Mesenchymal stem cell (in vitro differentiated cells and primary cell): Measurements from ENCODE around the gene MOB3B.

Source experiments
- DNase-seq: peaks from one replicate; pipeline ENCODE4 v3.0.0-alpha.2; 2013
- H2AFZ ChIP-seq: one replicate; pipeline ENCODE4 v1.6.1; 2013; ENCODE audit warnings: low read depth, mild to moderate bottlenecking, control low read depth, inconsistent platforms, low read length, moderate library complexity
- H2AK5ac ChIP-seq: 2 replicates; pipeline ENCODE4 v1.6.1; 2013; ENCODE audit warnings: low read length, moderate library complexity, mild to moderate bottlenecking, inconsistent platforms; ENCODE audit not compliant: severe bottlenecking
- H2BK120ac ChIP-seq: one replicate; pipeline ENCODE4 v1.6.1; 2013; ENCODE audit warnings: low read depth, mild to moderate bottlenecking, inconsistent platforms, low read length, moderate library complexity
- H2BK12ac ChIP-seq, 2 experiments: one replicate each; pipeline ENCODE4 v1.6.1; 2013; ENCODE audit warnings: inconsistent platforms in 2 of 2, low read length in 2 of 2, mild to moderate bottlenecking in 2 of 2, moderate library complexity in 2 of 2, control low read depth in 1 of 2
- H2BK15ac ChIP-seq: one replicate; pipeline ENCODE4 v1.6.1; 2013; ENCODE audit warnings: mild to moderate bottlenecking, low read depth, inconsistent platforms; ENCODE audit not compliant: poor library complexity, severe bottlenecking
- H2BK5ac ChIP-seq: 2 replicates; pipeline ENCODE4 v1.6.1; 2013; ENCODE audit warnings: low read depth, mild to moderate bottlenecking, low read length, control low read depth, inconsistent platforms; ENCODE audit not compliant: poor library complexity, severe bottlenecking
- H3K14ac ChIP-seq, 2 experiments: one replicate each; pipeline ENCODE4 v1.6.1; 2013; ENCODE audit warnings: inconsistent platforms in 2 of 2, low read length in 2 of 2, control low read depth in 1 of 2, mild to moderate bottlenecking in 1 of 2, moderate library complexity in 1 of 2
- H3K18ac ChIP-seq, 2 experiments: one replicate each; pipeline ENCODE4 v1.6.1; 2013; ENCODE audit warnings: inconsistent platforms in 2 of 2, low read length in 2 of 2, control low read depth in 1 of 2, low read depth in 1 of 2, mild to moderate bottlenecking in 1 of 2
- H3K23ac ChIP-seq, 2 experiments: one replicate each; pipeline ENCODE4 v1.6.1; 2013; ENCODE audit warnings: inconsistent platforms in 2 of 2, low read length in 2 of 2, mild to moderate bottlenecking in 2 of 2, moderate library complexity in 2 of 2, control low read depth in 1 of 2
- H3K27ac ChIP-seq: 2 replicates; pipeline ENCODE4 v1.5.1; 2013; ENCODE audit warnings: mild to moderate bottlenecking, moderate library complexity, low read length, control low read depth, inconsistent platforms; ENCODE audit not compliant: poor library complexity, severe bottlenecking
- H3K27me3 ChIP-seq, 2 experiments: 2 replicates each; pipeline versions ENCODE4 v1.6.1 to v1.7.0; 2013; ENCODE audit warnings: low read length in 2 of 2, mild to moderate bottlenecking in 2 of 2, moderate library complexity in 2 of 2, control low read depth in 1 of 2, inconsistent platforms in 1 of 2; ENCODE audit not compliant: control insufficient read depth in 1 of 2, insufficient read depth in 1 of 2
- H3K36me3 ChIP-seq, 2 experiments: 2 replicates each; pipeline versions ENCODE4 v1.6.1 to v1.7.0; 2013; ENCODE audit warnings: low read length in 2 of 2, control low read depth in 1 of 2, inconsistent platforms in 1 of 2, low read depth in 1 of 2, mild to moderate bottlenecking in 1 of 2; ENCODE audit not compliant: insufficient read depth in 2 of 2, control insufficient read depth in 1 of 2
- H3K4ac ChIP-seq, 2 experiments: one replicate each; pipeline ENCODE4 v1.6.1; 2013; ENCODE audit warnings: inconsistent platforms in 2 of 2, low read length in 2 of 2, mild to moderate bottlenecking in 2 of 2, moderate library complexity in 2 of 2, control low read depth in 1 of 2, low read depth in 1 of 2
- H3K4me1 ChIP-seq: 2 replicates; pipeline ENCODE4 v1.6.1; 2013; ENCODE audit warnings: low read depth, low read length, control low read depth; ENCODE audit not compliant: control insufficient read depth, insufficient read depth
- H3K4me2 ChIP-seq: 2 replicates; pipeline ENCODE4 v1.6.1; 2013; ENCODE audit warnings: low read length, mild to moderate bottlenecking, inconsistent platforms; ENCODE audit not compliant: poor library complexity, severe bottlenecking
- H3K4me3 ChIP-seq, 2 experiments: 2 replicates each; pipeline versions ENCODE4 v1.5.1 to v1.7.0; 2013; ENCODE audit warnings: low read length in 2 of 2, mild to moderate bottlenecking in 2 of 2, control low read depth in 1 of 2, low read depth in 1 of 2; ENCODE audit not compliant: insufficient read depth in 1 of 2
- H3K79me1 ChIP-seq: replicated peaks from 2 replicates; pipeline ENCODE4 v1.6.1; 2013; ENCODE audit warnings: mild to moderate bottlenecking, control low read depth, low read length, inconsistent platforms; ENCODE audit not compliant: poor library complexity, severe bottlenecking
- H3K9ac ChIP-seq: 2 replicates; pipeline ENCODE4 v1.7.0; 2013; ENCODE audit warnings: mild to moderate bottlenecking, low read length, moderate library complexity
- H3K9me3 ChIP-seq: 2 replicates; pipeline ENCODE4 v1.7.0; 2013; ENCODE audit warnings: mild to moderate bottlenecking, low read length; ENCODE audit not compliant: control insufficient read depth
- H4K8ac ChIP-seq: one replicate; pipeline ENCODE4 v1.6.1; 2013; ENCODE audit warnings: inconsistent platforms, mild to moderate bottlenecking, low read length, moderate library complexity
- H4K91ac ChIP-seq: one replicate; pipeline ENCODE4 v1.6.1; 2013; ENCODE audit warnings: mild to moderate bottlenecking, low read length, inconsistent platforms
- WGBS: methylation state at CpG from one replicate; pipeline ENCODE4 v1.1.7; 2013; ENCODE audit warnings: mixed read lengths; 5-methylcytosine and 5-hydroxymethylcytosine counted together

MOB3B gene

GRCh38 chr9:27408482-27408881 is 121.1 kb downstream of the MOB3B start:
- H2BK120ac ChIP-seq, result no peak overlapping the region
- no peak overlapping the region for H3K9ac ChIP-seq
- no peak overlapping the region for H4K91ac ChIP-seq
- H3K4me2 ChIP-seq, result no peak overlapping the region
- H2AK5ac ChIP-seq, result peak overlapping the region; percentile 17
- H3K23ac ChIP-seq, result no peak overlapping the region
- no peak overlapping the region for H2BK12ac ChIP-seq
- DNase-seq, result peak; percentile 5
- H3K18ac ChIP-seq, result peak overlapping the region in 1 of 2 experiments; percentile 37
- peaks cover 3% of the 10 kb centered on the region for H3K4me1 ChIP-seq
- H3K14ac ChIP-seq, result no peak overlapping the region
- H3K79me1 ChIP-seq, result no peaks in the 10 kb centered on the region
- H2BK5ac ChIP-seq, result no peak overlapping the region
- H3K4me3 ChIP-seq, result no peak overlapping the region
- no peak overlapping the region for H2BK15ac ChIP-seq
- H3K27me3 ChIP-seq, result no peaks in the 10 kb centered on the region
- no peak overlapping the region for H2AFZ ChIP-seq
- H3K4ac ChIP-seq, result no peak overlapping the region
- WGBS, result 74% methylated on average over 2 of the region's 2 CpGs
- H3K9me3 ChIP-seq, result no peaks in the 10 kb centered on the region
- H4K8ac ChIP-seq, result peak overlapping the region; percentile 29
- H3K27ac ChIP-seq, result no peak overlapping the region
- no peaks in the 10 kb centered on the region for H3K36me3 ChIP-seq

GRCh38 chr9:27408001-27408400 is 121.6 kb downstream of the MOB3B start:
- H2BK12ac ChIP-seq, result no peak overlapping the region
- H3K27ac ChIP-seq, result no peak overlapping the region
- no peak overlapping the region for H2BK120ac ChIP-seq
- H2BK5ac ChIP-seq, result no peak overlapping the region
- no peaks in the 10 kb centered on the region for H3K9me3 ChIP-seq
- no peak overlapping the region for H3K23ac ChIP-seq
- no peak overlapping the region for H3K9ac ChIP-seq
- no peak overlapping the region for H3K18ac ChIP-seq
- H3K27me3 ChIP-seq, result no peaks in the 10 kb centered on the region
- no peaks in the 10 kb centered on the region for H3K36me3 ChIP-seq
- no peak overlapping the region for H3K4me2 ChIP-seq
- H2AFZ ChIP-seq, result no peak overlapping the region
- 40% methylated on average over 5 of the region's 5 CpGs for WGBS
- no peak overlapping the region for H4K8ac ChIP-seq
- no peak overlapping the region for H2BK15ac ChIP-seq
- DNase-seq, result peak; percentile 46
- no peak overlapping the region for H3K4me3 ChIP-seq
- no peak overlapping the region for H4K91ac ChIP-seq
- no peaks in the 10 kb centered on the region for H3K79me1 ChIP-seq
- H2AK5ac ChIP-seq, result no peak overlapping the region
- H3K14ac ChIP-seq, result no peak overlapping the region
- peaks cover 3% of the 10 kb centered on the region for H3K4me1 ChIP-seq
- no peak overlapping the region for H3K4ac ChIP-seq

GRCh38 chr9:27407491-27407890 is 122.1 kb downstream of the MOB3B start:
- Histone ChIP-seq H3K79me1 (no peaks in the 10 kb centered on the region), H3K4me3 (no peak overlapping the region), H3K36me3 (no peaks in the 10 kb centered on the region), H2BK5ac (no peak overlapping the region), H4K91ac (no peak overlapping the region), H2BK120ac (no peak overlapping the region), H2AK5ac (no peak overlapping the region), H2AFZ (no peak overlapping the region), H3K4ac (no peak overlapping the region), H3K4me2 (no peak overlapping the region), H3K9me3 (no peaks in the 10 kb centered on the region), H2BK15ac (no peak overlapping the region), H3K14ac (no peak overlapping the region), H2BK12ac (no peak overlapping the region), H4K8ac (no peak overlapping the region), H3K23ac (no peak overlapping the region), H3K18ac (no peak overlapping the region), H3K9ac (no peak overlapping the region), H3K27ac (no peak overlapping the region), H3K4me1 (peaks cover 3% of the 10 kb centered on the region), H3K27me3 (no peaks in the 10 kb centered on the region)
- WGBS, result 91% methylated on average over 1 of the region's 1 CpG
- DNase-seq, result peak; percentile 2

- no peak overlapping the region for H2BK15ac ChIP-seq
- H3K9me3 ChIP-seq, result no peaks in the 10 kb centered on the region
- peaks cover 3 to 7% of the 10 kb centered on the region in 2 experiments for H3K27me3 ChIP-seq
- no peak overlapping the region for H2BK5ac ChIP-seq
- H3K36me3 ChIP-seq, result no peaks in the 10 kb centered on the region
- H3K9ac ChIP-seq, result no peak overlapping the region
- H3K27ac ChIP-seq, result no peak overlapping the region
- H3K4ac ChIP-seq, result no peak overlapping the region
- H2AK5ac ChIP-seq, result no peak overlapping the region
- no peak overlapping the region for H4K8ac ChIP-seq
- no peak overlapping the region for H2AFZ ChIP-seq
- H3K4me2 ChIP-seq, result no peak overlapping the region
- H2BK120ac ChIP-seq, result no peak overlapping the region
- H4K91ac ChIP-seq, result no peak overlapping the region
- H3K4me1 ChIP-seq, result peaks cover 3% of the 10 kb centered on the region
- no peak overlapping the region for H2BK12ac ChIP-seq
- H3K23ac ChIP-seq, result no peak overlapping the region
- H3K79me1 ChIP-seq, result no peaks in the 10 kb centered on the region
- DNase-seq, result no peak
- no peak overlapping the region for H3K14ac ChIP-seq
- no peak overlapping the region for H3K18ac ChIP-seq
- no peak overlapping the region for H3K4me3 ChIP-seq
These were observed 125.0 kb downstream of the MOB3B start for GRCh38 chr9:27404661-27405060.
